Measurements from ENCODE around the gene ENGASE.

The ENGASE gene

GRCh38 chr17:79117905-79118487 is 43.4 kb downstream of the ENGASE start:
- no peak for DNase-seq

- no peak for DNase-seq
These were observed 44.3 kb downstream of the ENGASE start for GRCh38 chr17:79118924-79119323.

- no peak for DNase-seq
These were observed 45.6 kb downstream of the ENGASE start for GRCh38 chr17:79120259-79120658.

- DNase-seq: no peak
These were observed 49.4 kb downstream of the ENGASE start for GRCh38 chr17:79123988-79124387.

GRCh38 chr17:79124513-79125209 is 50.0 kb downstream of the ENGASE start:
- DNase-seq: no peak

GRCh38 chr17:79125503-79125902 is 50.9 kb downstream of the ENGASE start:
- no peak for DNase-seq

- no peak for DNase-seq
These were observed 51.5 kb downstream of the ENGASE start for GRCh38 chr17:79126139-79126538.

GRCh38 chr17:79127534-79128135 is 53.0 kb downstream of the ENGASE start:
- DNase-seq: no peak

GRCh38 chr17:79129523-79129922 is 54.9 kb downstream of the ENGASE start:
- DNase-seq: no peak

GRCh38 chr17:79130536-79131273 is 56.1 kb downstream of the ENGASE start:
- DNase-seq: no peak

GRCh38 chr17:79131274-79131635 is 56.6 kb downstream of the ENGASE start:
- no peak for DNase-seq

- DNase-seq: no peak
These were observed 57.1 kb downstream of the ENGASE start for GRCh38 chr17:79131701-79132100.

GRCh38 chr17:79132271-79133064 is 57.8 kb downstream of the ENGASE start:
- DNase-seq: no peak

- no peak for DNase-seq
These were observed 58.6 kb downstream of the ENGASE start for GRCh38 chr17:79133214-79133613.

GRCh38 chr17:79133985-79134384 is 59.4 kb downstream of the ENGASE start:
- DNase-seq: no peak

GRCh38 chr17:79135011-79135410 is 60.4 kb downstream of the ENGASE start:
- DNase-seq: no peak

GRCh38 chr17:79135628-79136405 is 61.2 kb downstream of the ENGASE start:
- DNase-seq: no peak

Data from activated CD4-positive, alpha-beta T cell treated with anti-CD3 and anti-CD28 coated beads, Interleukin-2, amount 50 U/mL, for 4 hours (primary cell).